Transverse colon (tissue), 4 donors: ENCODE measurements around the gene DDX1. TPM values are rescaled to one million over a fixed set of nuclear protein-coding genes. Genes with fewer than 3 reads are reported as not detected.
"Not testable (repeated sequence)": the region's sequence is repeated elsewhere in the genome, so short reads cannot be mapped to it uniquely, and the experiment has no call there.

ENCODE experiments used
- DNase-seq: peaks from one replicate; pipeline ENCODE4 v3.0.0-alpha.2; 2019
- H3K27ac ChIP-seq, 4 donors: fragments of 200-600 bp; sonication (generic); 2 replicates each; pipeline ENCODE4 v1.5.1; 2016 to 2018; ENCODE audit warnings: inconsistent platforms in 4 of 4
- H3K27me3 ChIP-seq: fragments of 200-600 bp; sonication (generic); 2 replicates; pipeline ENCODE4 v1.5.1; 2017; ENCODE audit warnings: inconsistent platforms
- H3K36me3 ChIP-seq, 4 donors: fragments of 200-600 bp; sonication (generic); 2 replicates each; pipeline ENCODE4 v1.5.1; 2017 to 2019; ENCODE audit warnings: inconsistent platforms in 4 of 4
- H3K4me1 ChIP-seq, 4 donors: fragments of 200-600 bp; sonication (generic); 2 replicates each; pipeline ENCODE4 v1.5.1; 2017 to 2020; ENCODE audit warnings: inconsistent platforms in 4 of 4
- H3K4me3 ChIP-seq, 4 donors: fragments of 200-600 bp; sonication (generic); 1 replicate in 1 of 4; 2 replicates in 3 of 4; pipeline versions ENCODE4 v1.5.1 to v1.6.1; 2017 to 2019; ENCODE audit warnings: inconsistent platforms in 4 of 4
- H3K9me3 ChIP-seq, 2 donors: fragments of 200-600 bp; sonication (generic); 2 replicates each; pipeline ENCODE4 v1.5.1; 2017 to 2019; ENCODE audit warnings: inconsistent platforms in 2 of 2
- CTCF ChIP-seq, 5 experiments: fragments of 200-600 bp in 3 of 5; fragments of 450-650 bp in 2 of 5; sonication (generic) in 3 of 5; IDR thresholded peaks; 1 replicate in 2 of 5; 2 replicates in 3 of 5; pipeline ENCODE4 v1.5.1; 2016 to 2017; ENCODE audit warnings: antibody characterized with exemption in 5 of 5, inconsistent platforms in 3 of 5, mild to moderate bottlenecking in 2 of 5, moderate library complexity in 1 of 5
- EP300 ChIP-seq: sonication (generic); formaldehyde crosslinking; IDR thresholded peaks from one replicate; pipeline ENCODE4 v1.6.1; 2017; ENCODE audit warnings: antibody characterized with exemption, low read depth
- POLR2A ChIP-seq: fragments of 450-650 bp; IDR thresholded peaks from one replicate; pipeline ENCODE4 v1.6.1; 2016; ENCODE audit warnings: antibody characterized with exemption, mild to moderate bottlenecking, moderate library complexity
- POLR2AphosphoS5 ChIP-seq, 3 donors: sonication (generic); formaldehyde crosslinking; IDR thresholded peaks; one replicate each; pipeline ENCODE4 v1.6.1; 2016; ENCODE audit warnings: antibody characterized with exemption in 3 of 3
- WGBS, 2 donors: methylation state at CpG; one replicate each; pipeline ENCODE4 v1.1.5; 2018; ENCODE audit warnings: low coverage in 1 of 2; 5-methylcytosine and 5-hydroxymethylcytosine counted together
- in situ Hi-C, 4 donors: fragments of 200-750 bp; cut with MboI; loops; one replicate each; pipeline versions ENCODE4 v1.15.0 to v1.15.1; 2017; ENCODE audit warnings: low sequenced_read_pairs in 3 of 4, low pct_ligation_motif_present in 1 of 4, low pct_unique_long_range_greater_than_20kb in 1 of 4
- intact Hi-C: fragments of 100-400 bp; cut with DNase I; formaldehyde crosslinking; loops from one replicate; pipeline ENCODE4 v1.15.1; 2023; ENCODE audit warnings: low total_unique reads
- total RNA-seq, 4 donors: library from RNA; depleted of rRNA; stranded (reverse); fragments of >200 nt; gene quantifications; one replicate each; pipeline ENCODE4 v1.1.0, GENCODE V29; 2016

DDX1 gene
- total RNA-seq, result 10 to 100 TPM; 18.3 to 61.1 (median 49.9) TPM

GRCh38 chr2:15591692-15592463, at the start of gene DDX1:
DDX1 (plus strand) TSS chr2:15591868; CDS start chr2:15591934, 66 bp downstream.
- Histone ChIP-seq H3K4me1 (peaks cover 5 to 21% (median 19%) of the 10 kb centered on the region in 4 donors), H3K36me3 (peaks cover 0 to 17% (median 3%) of the 10 kb centered on the region in 4 donors), H3K27ac (peak within 1 kb of the TSS; percentile 93 to 99 (median 95)), H3K9me3 (no peaks in the 10 kb centered on the region), H3K27me3 (no peaks in the 10 kb centered on the region), H3K4me3 (peak within 1 kb of the TSS; percentile 67 to 99 (median 88))
- TF ChIP-seq CTCF (IDR thresholded peaks at IDR 0.05) (no peak), POLR2AphosphoS5 (IDR thresholded peaks at IDR 0.05) (peak; percentile 85 to 89 (median 88)), POLR2A (peak; percentile 81), EP300 (no peak)
- in situ Hi-C loops, result no loop called here
- intact Hi-C loops, result loop anchor here (1.0 kb wide), 1 partner anchor 32 kb away; no protein-coding TSS in a partner anchor
- DNase-seq, result peak; percentile 87
- 0 to 1% methylated on average over 5 to 48 of the region's 68 CpGs for WGBS, 2 donors

GRCh38 chr2:15542269-15542668, 49.4 kb upstream of the DDX1 start:
- DNase-seq, H3K4me1 ChIP-seq, in situ Hi-C loops, intact Hi-C loops, H3K27ac ChIP-seq, H3K9me3 ChIP-seq, H3K36me3 ChIP-seq, H3K4me3 ChIP-seq, H3K27me3 ChIP-seq: not testable (repeated sequence)
- WGBS, 2 donors, result 80 to 100% methylated on average over 1 of the region's 6 CpGs

GRCh38 chr2:15543053-15543452, 48.6 kb upstream of the DDX1 start:
- 73 to 93% methylated on average over 2 to 3 of the region's 3 CpGs for WGBS, 2 donors
- intact Hi-C loops, result no loop called here
- Histone ChIP-seq H3K27ac (no peak overlapping the region), H3K36me3 (peaks cover 0 to 2% (median 1%) of the 10 kb centered on the region in 4 donors), H3K4me3 (no peak overlapping the region), H3K9me3 (no peaks in the 10 kb centered on the region), H3K4me1 (no peaks in the 10 kb centered on the region), H3K27me3 (no peaks in the 10 kb centered on the region)
- in situ Hi-C loops, result no loop called here
- no peak for TF ChIP-seq POLR2A
- TF ChIP-seq POLR2AphosphoS5 (IDR thresholded peaks at IDR 0.05), result no peak
- TF ChIP-seq EP300, result no peak
- TF ChIP-seq CTCF (IDR thresholded peaks at IDR 0.05), result no peak
- no peak for DNase-seq

- H3K4me3 ChIP-seq, result no peak overlapping the region
- no peaks in the 10 kb centered on the region for H3K27me3 ChIP-seq
- no peak for DNase-seq
- WGBS, 2 donors, result 81 to 93% methylated on average over 3 to 6 of the region's 6 CpGs
- H3K4me1 ChIP-seq, result no peaks in the 10 kb centered on the region
- TF ChIP-seq EP300 (no peak), CTCF (IDR thresholded peaks at IDR 0.05) (no peak), POLR2AphosphoS5 (IDR thresholded peaks at IDR 0.05) (no peak), POLR2A (no peak)
- no peaks in the 10 kb centered on the region for H3K9me3 ChIP-seq
- H3K36me3 ChIP-seq, result peaks cover 0 to 5% (median 2%) of the 10 kb centered on the region in 4 donors
- H3K27ac ChIP-seq, result no peak overlapping the region
- intact Hi-C loops (no loop called here), in situ Hi-C loops (no loop called here)
Observed at GRCh38 chr2:15543541-15543940, 48.1 kb upstream of the DDX1 start.
